Suprapubic skin (tissue), 4 donors: Measurements from ENCODE around the gene TAAR9.

Experiments used
- EP300 ChIP-seq: sonication (generic); formaldehyde crosslinking; IDR thresholded peaks from one replicate; pipeline ENCODE4 v1.6.1; 2017; ENCODE audit warnings: antibody characterized with exemption
- POLR2AphosphoS5 ChIP-seq, 3 donors: sonication (generic); formaldehyde crosslinking; IDR thresholded peaks; one replicate each; pipeline ENCODE4 v1.6.1; 2017; ENCODE audit warnings: antibody characterized with exemption in 3 of 3
- TF ChIP-seq, protein P1 (sequence below), 2 donors: fragments of 200-600 bp in 1 of 2; fragments of 450-650 bp in 1 of 2; sonication (generic) in 1 of 2; IDR thresholded peaks; one replicate each; pipeline ENCODE4 v1.5.1; 2016 to 2019; ENCODE audit warnings: antibody characterized with exemption in 2 of 2, mild to moderate bottlenecking in 1 of 2, moderate library complexity in 1 of 2

DNA sequence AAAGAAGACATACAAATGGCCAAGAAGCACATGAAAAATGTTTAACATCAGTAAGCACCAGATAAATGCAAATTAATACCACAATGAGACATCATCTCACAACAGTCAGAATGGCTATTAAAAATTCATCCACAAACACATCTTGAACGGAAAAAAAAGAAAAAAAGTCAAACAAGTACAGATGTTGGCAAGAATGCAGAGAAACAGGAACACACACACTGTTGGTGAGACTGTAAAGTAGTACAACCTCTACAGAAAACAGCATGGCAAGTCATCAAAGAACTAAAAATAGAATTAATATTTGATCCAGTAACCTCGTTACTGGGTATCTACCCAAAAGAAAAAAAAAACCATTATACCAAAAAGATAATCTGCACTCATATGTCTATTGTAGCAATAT lies 31.6 kb upstream of the TAAR9 start:
- TF ChIP-seq, protein P1, sequence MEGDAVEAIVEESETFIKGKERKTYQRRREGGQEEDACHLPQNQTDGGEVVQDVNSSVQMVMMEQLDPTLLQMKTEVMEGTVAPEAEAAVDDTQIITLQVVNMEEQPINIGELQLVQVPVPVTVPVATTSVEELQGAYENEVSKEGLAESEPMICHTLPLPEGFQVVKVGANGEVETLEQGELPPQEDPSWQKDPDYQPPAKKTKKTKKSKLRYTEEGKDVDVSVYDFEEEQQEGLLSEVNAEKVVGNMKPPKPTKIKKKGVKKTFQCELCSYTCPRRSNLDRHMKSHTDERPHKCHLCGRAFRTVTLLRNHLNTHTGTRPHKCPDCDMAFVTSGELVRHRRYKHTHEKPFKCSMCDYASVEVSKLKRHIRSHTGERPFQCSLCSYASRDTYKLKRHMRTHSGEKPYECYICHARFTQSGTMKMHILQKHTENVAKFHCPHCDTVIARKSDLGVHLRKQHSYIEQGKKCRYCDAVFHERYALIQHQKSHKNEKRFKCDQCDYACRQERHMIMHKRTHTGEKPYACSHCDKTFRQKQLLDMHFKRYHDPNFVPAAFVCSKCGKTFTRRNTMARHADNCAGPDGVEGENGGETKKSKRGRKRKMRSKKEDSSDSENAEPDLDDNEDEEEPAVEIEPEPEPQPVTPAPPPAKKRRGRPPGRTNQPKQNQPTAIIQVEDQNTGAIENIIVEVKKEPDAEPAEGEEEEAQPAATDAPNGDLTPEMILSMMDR (IDR thresholded peaks at IDR 0.05), result no peak
- TF ChIP-seq EP300 (no peak), POLR2AphosphoS5 (IDR thresholded peaks at IDR 0.05) (no peak)
